Coronary artery (tissue), 2 donors: ENCODE measurements around the gene TRABD.

ENCODE experiments used
- DNase-seq: peaks from one replicate; pipeline ENCODE4 v3.0.0-alpha.2; 2017; ENCODE audit warnings: low spot score
- H3K27ac ChIP-seq, 2 donors: fragments of 200-600 bp; sonication (generic); one replicate each; pipeline ENCODE4 v1.5.1; 2016 to 2019
- H3K4me3 ChIP-seq: fragments of 200-600 bp; sonication (generic); 2 replicates; pipeline ENCODE4 v1.5.1; 2016; ENCODE audit warnings: mild to moderate bottlenecking, moderate library complexity
- CTCF ChIP-seq: fragments of 200-600 bp; sonication (generic); IDR thresholded peaks from one replicate; pipeline ENCODE4 v1.5.1; 2019; ENCODE audit warnings: antibody characterized with exemption

TRABD gene

DNA sequence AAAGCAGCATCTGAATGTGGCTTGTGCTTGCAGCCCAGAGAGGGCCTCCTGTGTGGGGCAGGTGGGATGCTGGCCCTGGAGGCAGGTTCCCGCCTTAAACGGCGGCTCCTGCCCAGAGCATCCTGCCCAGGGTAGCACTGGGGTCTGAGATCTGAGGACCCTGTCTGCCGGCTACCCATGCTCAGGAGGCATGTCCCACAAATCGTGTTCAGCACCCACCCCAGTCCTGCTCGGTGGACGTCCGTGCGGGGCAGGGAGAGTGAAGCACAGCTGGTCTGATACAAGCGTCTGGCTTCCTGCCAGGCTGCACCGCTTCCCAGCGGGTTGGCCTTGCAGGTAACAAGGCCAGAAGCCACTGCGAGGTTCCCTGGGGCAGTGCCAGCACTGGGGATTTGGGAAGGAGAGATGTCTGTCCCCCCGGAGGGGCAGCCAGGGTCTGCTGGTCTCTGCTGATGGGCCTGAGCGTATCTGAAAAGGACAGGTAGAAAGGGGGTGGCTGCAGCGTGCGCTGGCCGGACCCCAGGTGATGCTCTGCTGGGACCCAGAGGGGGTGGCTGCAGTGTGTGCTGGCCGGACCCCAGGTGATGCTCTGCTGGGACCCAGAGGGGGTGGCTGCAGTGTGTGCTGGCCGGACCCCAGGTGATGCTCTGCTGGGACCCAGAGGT lies 3.6 kb downstream of the TRABD start:
- no peak for DNase-seq
- TF ChIP-seq CTCF: no peak
- peak overlapping the region; percentile 77 to 84 for H3K27ac ChIP-seq
- peak overlapping the region; percentile 66 for H3K4me3 ChIP-seq

GRCh38 chr22:50189849-50190181 lies 4.1 kb downstream of the TRABD start:
- TF ChIP-seq CTCF: no peak
- peak overlapping the region; percentile 77 to 84 for H3K27ac ChIP-seq
- DNase-seq: no peak
- H3K4me3 ChIP-seq: peak overlapping the region; percentile 66

DNA sequence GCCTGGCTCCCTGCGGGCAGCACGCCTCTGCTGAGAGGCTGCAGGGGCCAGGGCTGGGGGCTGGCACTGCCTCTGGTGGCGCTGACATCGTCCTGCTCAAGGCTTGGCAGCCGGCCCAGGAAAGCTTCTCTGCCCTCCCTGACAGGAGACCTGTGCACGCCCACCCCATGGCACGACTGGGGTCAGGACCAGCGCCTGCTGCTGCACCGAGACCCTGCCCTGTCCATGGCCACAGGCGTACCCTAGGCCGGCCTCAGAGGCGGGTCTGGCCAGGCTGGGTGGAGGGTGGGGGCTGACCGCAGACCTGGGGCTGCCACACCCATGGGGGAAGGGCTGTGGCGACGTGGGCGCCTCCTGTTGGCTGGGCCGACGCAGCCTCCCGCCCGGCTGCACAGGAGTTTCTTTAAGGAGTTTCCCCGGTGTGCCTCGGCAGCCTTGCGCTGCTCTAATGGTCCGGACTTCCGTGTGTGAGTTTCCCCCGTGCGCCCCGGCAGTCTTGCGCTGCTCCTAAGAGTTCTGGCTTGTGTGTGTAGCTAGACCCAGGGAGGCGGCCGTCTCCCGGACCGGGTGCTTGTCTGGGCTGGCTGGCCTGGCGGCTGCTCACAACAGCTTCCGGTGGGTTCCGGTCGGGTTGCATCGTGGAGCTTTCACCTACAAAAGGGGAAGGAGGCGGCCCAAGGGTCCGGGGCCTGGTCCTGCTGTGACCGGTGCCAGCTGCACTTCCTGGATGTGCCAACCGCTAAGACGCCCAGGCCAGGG lies 4.6 kb downstream of the TRABD start:
- DNase-seq: no peak
- no peak for TF ChIP-seq CTCF
- H3K27ac ChIP-seq: peak overlapping the region; percentile 77 to 84
- H3K4me3 ChIP-seq: peak overlapping the region; percentile 66

DNA sequence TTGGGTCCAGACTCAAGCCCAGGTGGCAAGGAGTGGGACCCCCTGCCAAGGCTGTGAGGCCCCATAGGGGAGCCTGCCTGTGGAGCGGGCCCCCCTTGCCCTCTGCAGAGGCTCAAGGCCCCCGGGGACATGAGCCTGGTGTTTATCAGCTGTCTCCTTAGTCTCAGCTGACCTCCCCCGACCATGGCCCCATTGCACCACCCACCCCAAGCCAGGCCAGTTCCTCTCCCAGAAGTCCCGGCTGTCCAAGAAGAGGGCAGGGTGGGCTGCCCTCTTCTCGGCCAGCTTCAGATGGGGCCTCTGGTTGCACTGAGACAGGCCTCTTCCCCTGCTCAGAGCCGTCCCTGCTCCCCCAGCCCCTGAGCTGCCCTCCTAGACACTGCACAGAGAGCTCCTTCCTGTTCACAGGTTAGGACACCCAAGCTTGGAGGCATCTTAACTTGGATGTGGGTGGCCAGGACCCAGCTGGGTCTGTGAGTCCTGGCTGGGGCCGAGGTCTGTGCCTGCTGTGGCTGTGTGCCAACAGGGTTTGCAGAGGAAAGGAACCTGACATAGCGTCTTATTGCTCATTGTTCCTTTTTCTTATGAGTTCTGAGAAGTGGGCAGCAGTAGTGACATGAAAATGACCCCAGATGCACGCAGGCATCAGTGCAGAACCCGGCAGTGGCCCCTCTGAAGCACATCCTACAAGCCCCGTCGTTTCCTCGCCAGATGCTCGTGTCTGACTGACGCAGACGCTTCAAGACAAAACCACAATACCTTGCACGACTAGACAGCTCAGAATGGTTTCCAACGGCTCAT lies 5.4 kb downstream of the TRABD start:
- Histone ChIP-seq H3K27ac (peak overlapping the region; percentile 77 to 84), H3K4me3 (peak overlapping the region; percentile 66)
- no peak for DNase-seq
- TF ChIP-seq CTCF: no peak

GRCh38 chr22:50192436-50193204 lies 6.9 kb downstream of the TRABD start:
- no peak for DNase-seq
- no peak overlapping the region for H3K4me3 ChIP-seq

More at GRCh38 chr22:50192436-50193204, 6.9 kb downstream of the TRABD start:
- no peak for TF ChIP-seq CTCF
- H3K27ac ChIP-seq: no peak overlapping the region
